Nephron (organoid): Measurements from ENCODE around the gene CHAD.

Experiments
- H3K27ac Mint-ChIP-seq, 3 experiments: 2 replicates each; pipeline ENCODE4 v1.8.0; 2020; ENCODE audit warnings: mixed read lengths in 3 of 3, mild to moderate bottlenecking in 2 of 3, moderate library complexity in 1 of 3
- H3K27me3 Mint-ChIP-seq: 2 replicates; pipeline ENCODE4 v1.8.0; 2021; ENCODE audit warnings: low read depth, mild to moderate bottlenecking, moderate library complexity, mixed read lengths
- H3K36me3 Mint-ChIP-seq: 2 replicates; pipeline ENCODE4 v1.8.0; 2020; ENCODE audit warnings: low read depth, mixed read lengths
- H3K4me1 Mint-ChIP-seq: 2 replicates; pipeline ENCODE4 v1.8.0; 2020; ENCODE audit warnings: mixed read lengths
- H3K4me3 Mint-ChIP-seq, 3 experiments: 2 replicates each; pipeline ENCODE4 v1.8.0; 2020; ENCODE audit warnings: mild to moderate bottlenecking in 3 of 3, mixed read lengths in 3 of 3, moderate library complexity in 2 of 3
- H3K9me3 Mint-ChIP-seq: 2 replicates; pipeline ENCODE4 v1.8.0; 2020; ENCODE audit warnings: mixed read lengths
- TF ChIP-seq, protein P1 (sequence below), 3 experiments: fragments of 200-600 bp; sonication (generic); IDR thresholded peaks; one replicate each; pipeline ENCODE4 v1.5.0; 2021; ENCODE audit warnings: antibody characterized with exemption in 3 of 3; ENCODE audit not compliant: unreplicated experiment in 3 of 3

CHAD gene

DNA sequence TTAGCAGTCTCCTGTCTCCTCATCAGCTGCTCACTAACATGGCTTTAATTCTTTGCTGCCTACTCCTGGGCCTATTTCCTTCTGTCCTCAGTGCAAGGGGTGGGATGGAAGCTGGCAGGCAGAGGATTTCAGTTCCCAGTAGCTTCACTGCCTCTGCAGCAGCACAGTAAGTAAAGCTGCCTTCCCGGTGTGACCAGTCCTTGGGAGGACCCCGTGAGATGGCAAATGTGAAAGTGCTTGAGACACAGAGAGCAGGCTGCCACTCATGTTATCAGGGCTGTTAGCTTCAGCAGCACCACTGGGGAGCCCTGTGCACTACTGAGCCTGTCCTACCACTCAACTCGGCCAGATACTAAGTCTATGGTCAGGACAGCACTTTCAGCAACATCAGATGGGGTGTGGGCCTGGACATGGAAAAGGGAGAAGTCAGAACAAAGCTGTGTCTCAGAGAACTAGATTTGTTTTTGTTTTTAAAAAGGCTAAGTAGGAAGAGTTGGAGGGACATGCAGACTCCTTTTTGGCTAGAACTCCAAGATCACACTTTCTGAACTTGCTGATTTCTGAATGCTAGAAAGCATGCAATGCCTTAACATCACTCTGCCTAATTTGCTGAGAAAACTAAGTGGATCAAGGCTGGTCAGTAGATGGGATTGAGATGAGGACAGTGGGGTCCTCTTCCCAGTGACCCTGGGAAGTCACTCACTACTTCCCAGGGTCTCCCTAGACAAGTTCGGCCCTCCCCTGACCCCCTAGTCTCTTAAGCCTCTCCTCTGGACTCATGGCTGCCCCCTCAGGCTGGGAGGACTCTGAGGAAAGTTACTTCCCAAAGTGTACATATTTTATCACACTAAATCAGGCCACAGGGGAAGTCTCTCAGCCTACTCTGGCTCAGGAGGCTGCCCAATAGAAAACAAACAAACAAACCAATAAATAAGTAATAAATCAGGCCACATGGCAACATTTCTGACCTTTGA, 41.6 kb downstream of the CHAD start:
- TF ChIP-seq, protein P1, sequence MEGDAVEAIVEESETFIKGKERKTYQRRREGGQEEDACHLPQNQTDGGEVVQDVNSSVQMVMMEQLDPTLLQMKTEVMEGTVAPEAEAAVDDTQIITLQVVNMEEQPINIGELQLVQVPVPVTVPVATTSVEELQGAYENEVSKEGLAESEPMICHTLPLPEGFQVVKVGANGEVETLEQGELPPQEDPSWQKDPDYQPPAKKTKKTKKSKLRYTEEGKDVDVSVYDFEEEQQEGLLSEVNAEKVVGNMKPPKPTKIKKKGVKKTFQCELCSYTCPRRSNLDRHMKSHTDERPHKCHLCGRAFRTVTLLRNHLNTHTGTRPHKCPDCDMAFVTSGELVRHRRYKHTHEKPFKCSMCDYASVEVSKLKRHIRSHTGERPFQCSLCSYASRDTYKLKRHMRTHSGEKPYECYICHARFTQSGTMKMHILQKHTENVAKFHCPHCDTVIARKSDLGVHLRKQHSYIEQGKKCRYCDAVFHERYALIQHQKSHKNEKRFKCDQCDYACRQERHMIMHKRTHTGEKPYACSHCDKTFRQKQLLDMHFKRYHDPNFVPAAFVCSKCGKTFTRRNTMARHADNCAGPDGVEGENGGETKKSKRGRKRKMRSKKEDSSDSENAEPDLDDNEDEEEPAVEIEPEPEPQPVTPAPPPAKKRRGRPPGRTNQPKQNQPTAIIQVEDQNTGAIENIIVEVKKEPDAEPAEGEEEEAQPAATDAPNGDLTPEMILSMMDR (IDR thresholded peaks at IDR 0.05; ENCODE audit: unreplicated experiment in 3 of 3): peak in 2 of 3 experiments; percentile 14 to 33
- peak overlapping the region; percentile 85 to 97 (median 91) for H3K27ac Mint-ChIP-seq
- H3K4me1 Mint-ChIP-seq: peaks cover 56% of the 10 kb centered on the region
- peaks cover 4% of the 10 kb centered on the region for H3K27me3 Mint-ChIP-seq
- H3K4me3 Mint-ChIP-seq: peak overlapping the region; percentile 85 to 93 (median 92)
- H3K9me3 Mint-ChIP-seq: no peaks in the 10 kb centered on the region
- H3K36me3 Mint-ChIP-seq: no peaks in the 10 kb centered on the region

DNA sequence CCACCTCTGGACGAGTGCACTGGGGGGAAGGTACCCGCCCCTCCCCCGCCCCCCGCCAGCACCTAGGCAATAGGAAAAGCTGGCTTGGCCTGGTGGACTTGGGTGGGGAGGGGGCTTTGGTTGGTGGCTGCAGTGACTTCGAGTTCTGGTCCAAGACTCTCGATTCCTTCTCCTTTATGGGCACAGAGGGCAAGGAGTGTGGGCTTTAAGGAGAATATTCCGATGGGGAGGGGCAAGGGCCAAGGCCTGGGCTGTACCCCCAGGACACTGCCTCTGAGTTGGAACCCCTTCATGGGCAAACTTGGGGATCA, 42.3 kb downstream of the CHAD start:
- Mint-ChIP-seq H3K4me3 (peak overlapping the region; percentile 85 to 93 (median 92)), H3K27ac (peak overlapping the region; percentile 85 to 97 (median 91)), H3K27me3 (peaks cover 4% of the 10 kb centered on the region), H3K4me1 (peaks cover 59% of the 10 kb centered on the region), H3K9me3 (peaks cover 2% of the 10 kb centered on the region), H3K36me3 (no peaks in the 10 kb centered on the region)
- TF ChIP-seq, protein P1 (IDR thresholded peaks at IDR 0.05; ENCODE audit: unreplicated experiment in 3 of 3): no peak

DNA sequence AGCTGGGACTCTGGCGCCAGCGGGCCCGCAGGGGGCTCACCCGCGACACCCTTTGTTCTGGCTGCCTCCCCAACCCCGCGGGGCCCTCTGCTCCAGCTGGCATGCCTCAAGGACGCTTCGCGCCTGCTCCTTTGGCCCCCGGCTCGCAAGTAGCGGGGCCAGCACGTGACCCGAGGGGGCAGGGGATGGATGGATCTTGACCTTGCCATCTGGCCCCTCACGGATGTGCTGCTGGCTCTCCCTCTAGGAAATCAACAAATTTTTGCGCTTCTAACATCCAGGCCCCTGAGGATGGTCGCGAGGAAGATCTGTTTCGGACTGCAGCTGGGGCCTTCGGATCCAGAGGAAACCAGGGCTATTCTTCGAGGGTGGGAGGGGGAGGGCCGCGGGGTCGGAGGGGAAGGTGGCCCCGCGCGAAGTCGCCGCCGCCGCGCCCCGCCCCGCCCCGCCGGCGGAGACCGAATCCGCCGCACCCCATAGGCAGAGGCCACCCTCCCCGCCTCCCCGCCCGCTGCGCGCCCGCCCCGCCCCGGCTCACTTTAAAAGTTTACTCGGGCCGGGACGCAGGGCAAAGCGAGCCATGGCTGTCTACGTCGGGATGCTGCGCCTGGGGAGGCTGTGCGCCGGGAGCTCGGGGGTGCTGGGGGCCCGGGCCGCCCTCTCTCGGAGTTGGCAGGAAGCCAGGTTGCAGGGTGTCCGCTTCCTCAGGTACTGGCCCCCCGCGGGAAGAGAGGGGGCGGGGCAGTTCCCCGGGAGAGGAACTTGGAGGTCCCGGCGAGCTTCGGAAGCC, 42.8 kb downstream of the CHAD start, which contains the start of gene ACSF2:
ACSF2 (plus strand) TSS at position 537 of the 790 bp plus-strand sequence; CDS start at position 581, 44 bp downstream.
- Mint-ChIP-seq H3K4me3 (peak within 1 kb of the TSS; percentile 85 to 93 (median 92)), H3K27me3 (peaks cover 4% of the 10 kb centered on the region), H3K36me3 (no peaks in the 10 kb centered on the region), H3K4me1 (peaks cover 54% of the 10 kb centered on the region), H3K9me3 (peaks cover 2% of the 10 kb centered on the region), H3K27ac (peak within 1 kb of the TSS; percentile 85 to 97 (median 91))
- TF ChIP-seq, protein P1 (IDR thresholded peaks at IDR 0.05; ENCODE audit: unreplicated experiment in 3 of 3): no peak

DNA sequence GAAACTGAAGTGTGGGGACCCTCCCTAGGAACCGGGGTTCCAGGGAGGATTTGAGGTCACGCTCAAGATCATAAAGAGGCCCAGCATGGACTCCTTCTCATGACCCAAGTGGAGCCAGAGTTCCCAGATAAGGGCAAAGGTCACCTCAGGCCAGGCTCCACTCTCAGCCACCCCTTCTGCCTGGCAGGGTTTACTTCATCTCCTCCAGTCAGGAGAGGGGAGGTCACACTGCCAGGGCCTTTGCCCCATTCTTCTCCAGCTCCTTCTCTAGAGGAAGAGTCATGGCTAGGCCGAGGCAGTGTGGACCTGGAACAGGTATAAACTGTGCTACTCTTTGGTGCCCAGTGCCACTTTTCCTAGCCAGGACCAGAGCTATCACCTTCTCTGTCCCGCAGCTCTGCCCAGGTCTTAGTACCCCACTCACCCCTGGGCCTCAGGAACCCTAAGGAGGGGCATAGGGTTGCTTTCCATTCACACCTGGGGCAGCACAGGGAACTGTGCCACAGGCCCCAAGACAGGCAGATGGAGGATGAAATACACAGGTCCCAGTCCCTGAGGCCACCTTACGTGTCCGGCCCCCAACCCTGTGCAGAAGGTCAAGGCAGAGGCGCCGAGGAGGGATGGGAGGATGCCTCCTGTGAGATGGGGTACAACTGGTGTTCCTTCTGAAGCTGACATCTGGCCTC, 43.5 kb downstream of the CHAD start:
- Mint-ChIP-seq H3K27ac (peak overlapping the region; percentile 59 to 86 (median 69)), H3K27me3 (peaks cover 4% of the 10 kb centered on the region), H3K9me3 (peaks cover 7% of the 10 kb centered on the region), H3K36me3 (no peaks in the 10 kb centered on the region), H3K4me3 (peak overlapping the region; percentile 85 to 91 (median 86)), H3K4me1 (peaks cover 49% of the 10 kb centered on the region)
- TF ChIP-seq, protein P1 (IDR thresholded peaks at IDR 0.05; ENCODE audit: unreplicated experiment in 3 of 3): no peak

DNA sequence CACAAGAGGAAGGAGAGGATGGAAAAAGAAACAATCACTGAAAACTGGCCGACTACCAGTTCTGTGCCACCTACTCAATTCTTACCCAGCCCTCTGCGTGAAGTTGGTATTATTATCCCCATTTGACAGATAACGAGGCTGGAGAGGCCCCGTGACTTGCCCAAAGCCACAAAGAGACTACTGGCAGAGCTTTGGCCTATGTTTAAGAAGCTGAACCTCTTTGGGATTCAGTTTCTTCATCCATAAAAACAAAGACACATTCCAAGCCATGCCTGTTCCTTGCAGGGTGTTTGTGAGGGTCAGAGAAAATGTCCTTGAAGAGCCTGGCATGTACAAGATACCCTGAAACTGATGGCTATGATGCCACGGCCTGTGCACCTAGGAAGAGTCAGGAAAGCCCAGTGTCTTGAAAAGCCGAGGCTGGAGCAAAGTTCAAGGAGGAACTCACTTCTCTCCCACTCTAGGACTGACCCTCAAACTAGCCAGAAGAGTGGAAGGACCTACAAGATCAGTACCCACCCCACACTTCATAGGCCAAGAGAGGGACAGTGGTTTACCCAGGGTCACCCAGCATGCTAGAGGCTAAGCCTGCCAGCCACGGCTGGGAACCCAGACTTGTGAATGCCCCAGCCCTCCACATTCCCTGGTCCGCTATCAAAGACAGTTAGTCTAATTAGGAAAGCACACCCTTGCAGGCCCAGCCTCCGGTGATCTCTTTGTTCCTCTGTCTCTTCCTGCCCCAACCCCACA, 44.3 kb downstream of the CHAD start:
- no peaks in the 10 kb centered on the region for H3K27me3 Mint-ChIP-seq
- TF ChIP-seq, protein P1 (IDR thresholded peaks at IDR 0.05; ENCODE audit: unreplicated experiment in 3 of 3): no peak
- H3K4me1 Mint-ChIP-seq: peaks cover 48% of the 10 kb centered on the region
- H3K36me3 Mint-ChIP-seq: no peaks in the 10 kb centered on the region
- H3K4me3 Mint-ChIP-seq: peak overlapping the region; percentile 18 to 86 (median 81)
- H3K27ac Mint-ChIP-seq: peak overlapping the region; percentile 3 to 57 (median 40)
- peaks cover 7% of the 10 kb centered on the region for H3K9me3 Mint-ChIP-seq
